ENCODE measurements around the gene ATG4C. TPM values are rescaled to one million over a fixed set of nuclear protein-coding genes. Genes with fewer than 3 reads are reported as not detected.

Gene ATG4C
- total RNA-seq, 1 experiment from 2014 or later, result 19.0 TPM

GRCh38 chr1:62891956-62892562 lies 108.1 kb downstream of the ATG4C start:
- Histone ChIP-seq H3K27me3 (ENCODE audit: control insufficient read depth, insufficient read depth, low read length) (no peaks in the 10 kb centered on the region; the same call in 1 of the 2 replicates), H3K4me3 (ENCODE audit: insufficient read depth, low read depth, low read length) (no peak overlapping the region), H3K36me3 (replicated peaks; ENCODE audit: control insufficient read depth, insufficient read depth, low read length) (no peaks in the 10 kb centered on the region)
- no peak for DNase-seq

GRCh38 chr1:62897788-62898187 lies 113.9 kb downstream of the ATG4C start:
- Histone ChIP-seq H3K4me3 (ENCODE audit: insufficient read depth, low read depth, low read length) (no peak overlapping the region), H3K36me3 (replicated peaks; ENCODE audit: control insufficient read depth, insufficient read depth, low read length) (no peaks in the 10 kb centered on the region), H3K27me3 (ENCODE audit: control insufficient read depth, insufficient read depth, low read length) (no peaks in the 10 kb centered on the region)
- no peak for DNase-seq

- H3K36me3 ChIP-seq (replicated peaks; ENCODE audit: control insufficient read depth, insufficient read depth, low read length), result no peaks in the 10 kb centered on the region
- DNase-seq, result no peak
- no peak overlapping the region for H3K4me3 ChIP-seq (ENCODE audit: insufficient read depth, low read depth, low read length)
- no peaks in the 10 kb centered on the region for H3K27me3 ChIP-seq (ENCODE audit: control insufficient read depth, insufficient read depth, low read length)
Observed at GRCh38 chr1:62900566-62900965, 116.6 kb downstream of the ATG4C start.

- H3K4me3 ChIP-seq (ENCODE audit: insufficient read depth, low read depth, low read length), result no peak overlapping the region
- H3K27me3 ChIP-seq (ENCODE audit: control insufficient read depth, insufficient read depth, low read length), result no peaks in the 10 kb centered on the region
- DNase-seq, result no peak
- H3K36me3 ChIP-seq (replicated peaks; ENCODE audit: control insufficient read depth, insufficient read depth, low read length), result no peaks in the 10 kb centered on the region
Observed at GRCh38 chr1:62901650-62902049, 117.7 kb downstream of the ATG4C start.

GRCh38 chr1:62903522-62903921 lies 119.6 kb downstream of the ATG4C start:
- DNase-seq, result no peak
- no peaks in the 10 kb centered on the region for H3K27me3 ChIP-seq (ENCODE audit: control insufficient read depth, insufficient read depth, low read length)
- H3K4me3 ChIP-seq (ENCODE audit: insufficient read depth, low read depth, low read length), result no peak overlapping the region
- no peaks in the 10 kb centered on the region for H3K36me3 ChIP-seq (replicated peaks; ENCODE audit: control insufficient read depth, insufficient read depth, low read length)

- Histone ChIP-seq H3K27me3 (ENCODE audit: control insufficient read depth, insufficient read depth, low read length) (no peaks in the 10 kb centered on the region), H3K4me3 (ENCODE audit: insufficient read depth, low read depth, low read length) (no peak overlapping the region), H3K36me3 (replicated peaks; ENCODE audit: control insufficient read depth, insufficient read depth, low read length) (no peaks in the 10 kb centered on the region)
- DNase-seq, result no peak
Observed at GRCh38 chr1:62903982-62904855, 120.3 kb downstream of the ATG4C start.

- H3K27me3 ChIP-seq (ENCODE audit: control insufficient read depth, insufficient read depth, low read length), result no peaks in the 10 kb centered on the region
- H3K36me3 ChIP-seq (replicated peaks; ENCODE audit: control insufficient read depth, insufficient read depth, low read length), result no peaks in the 10 kb centered on the region
- no peak overlapping the region for H3K4me3 ChIP-seq (ENCODE audit: insufficient read depth, low read depth, low read length)
- DNase-seq, result no peak
Observed at GRCh38 chr1:62904856-62905225, 120.9 kb downstream of the ATG4C start.

GRCh38 chr1:62905309-62905708 lies 121.4 kb downstream of the ATG4C start:
- Histone ChIP-seq H3K36me3 (replicated peaks; ENCODE audit: control insufficient read depth, insufficient read depth, low read length) (no peaks in the 10 kb centered on the region), H3K27me3 (ENCODE audit: control insufficient read depth, insufficient read depth, low read length) (no peaks in the 10 kb centered on the region), H3K4me3 (ENCODE audit: insufficient read depth, low read depth, low read length) (no peak overlapping the region)
- no peak for DNase-seq

- H3K27me3 ChIP-seq (ENCODE audit: control insufficient read depth, insufficient read depth, low read length), result no peaks in the 10 kb centered on the region
- DNase-seq, result no peak
- H3K36me3 ChIP-seq (replicated peaks; ENCODE audit: control insufficient read depth, insufficient read depth, low read length), result no peaks in the 10 kb centered on the region
- H3K4me3 ChIP-seq (ENCODE audit: insufficient read depth, low read depth, low read length), result no peak overlapping the region
Observed at GRCh38 chr1:62905872-62906271, 121.9 kb downstream of the ATG4C start.

GRCh38 chr1:62906428-62906886 lies 122.5 kb downstream of the ATG4C start:
- H3K27me3 ChIP-seq (ENCODE audit: control insufficient read depth, insufficient read depth, low read length), result no peaks in the 10 kb centered on the region
- peak; percentile 23 for DNase-seq
- H3K36me3 ChIP-seq (replicated peaks; ENCODE audit: control insufficient read depth, insufficient read depth, low read length), result no peaks in the 10 kb centered on the region
- H3K4me3 ChIP-seq (ENCODE audit: insufficient read depth, low read depth, low read length), result no peak overlapping the region

GRCh38 chr1:62908168-62908695 lies 124.3 kb downstream of the ATG4C start:
- Histone ChIP-seq H3K4me3 (ENCODE audit: insufficient read depth, low read depth, low read length) (no peak overlapping the region), H3K36me3 (replicated peaks; ENCODE audit: control insufficient read depth, insufficient read depth, low read length) (no peaks in the 10 kb centered on the region)
- DNase-seq, result no peak

GRCh38 chr1:62912028-62912638 lies 128.2 kb downstream of the ATG4C start:
- no peaks in the 10 kb centered on the region for H3K27me3 ChIP-seq (ENCODE audit: control insufficient read depth, insufficient read depth, low read length)
- DNase-seq, result peak; percentile 7
- H3K36me3 ChIP-seq (replicated peaks; ENCODE audit: control insufficient read depth, insufficient read depth, low read length), result no peaks in the 10 kb centered on the region
- H3K4me3 ChIP-seq (ENCODE audit: insufficient read depth, low read depth, low read length), result no peak overlapping the region

More at GRCh38 chr1:62908168-62908695, 124.3 kb downstream of the ATG4C start:
- no peaks in the 10 kb centered on the region for H3K27me3 ChIP-seq (ENCODE audit: control insufficient read depth, insufficient read depth, low read length)

All from H7 (cell line).